EH (cell line): ENCODE data around the gene BATF.

Experiments
- DNase-seq: peaks from one replicate; pipeline ENCODE4 v3.0.0-alpha.2; 2015; ENCODE audit warnings: low read depth

BATF gene

GRCh38 chr14:75499084-75499875 lies 23.0 kb upstream of the BATF start:
- no peak for DNase-seq

GRCh38 chr14:75501080-75501479 lies 21.2 kb upstream of the BATF start:
- DNase-seq = no peak

- no peak for DNase-seq
These were observed 17.9 kb upstream of the BATF start for GRCh38 chr14:75504411-75504810.

GRCh38 chr14:75506930-75507329 lies 15.3 kb upstream of the BATF start:
- no peak for DNase-seq

GRCh38 chr14:75510547-75510946 lies 11.7 kb upstream of the BATF start:
- no peak for DNase-seq

GRCh38 chr14:75511201-75511600 lies 11.1 kb upstream of the BATF start:
- DNase-seq = no peak

- no peak for DNase-seq
These were observed 8.2 kb upstream of the BATF start for GRCh38 chr14:75513911-75514672.

- DNase-seq = peak; percentile 29
These were observed 7.3 kb upstream of the BATF start for GRCh38 chr14:75514673-75515628.

- no peak for DNase-seq
These were observed 6.7 kb upstream of the BATF start for GRCh38 chr14:75515629-75515996.

GRCh38 chr14:75518625-75519024 lies 3.6 kb upstream of the BATF start:
- DNase-seq = no peak

- no peak for DNase-seq
These were observed 2.9 kb upstream of the BATF start for GRCh38 chr14:75519394-75519793.

- peak; percentile 56 for DNase-seq
These were observed 2.2 kb upstream of the BATF start for GRCh38 chr14:75519826-75520728.

GRCh38 chr14:75520852-75521251 lies 1.4 kb upstream of the BATF start:
- DNase-seq = no peak

GRCh38 chr14:75521415-75522199 lies 662 bp upstream of the BATF start:
- no peak for DNase-seq

GRCh38 chr14:75522983-75523318 lies 682 bp downstream of the BATF start:
- no peak for DNase-seq

GRCh38 chr14:75523771-75524171 lies 1.5 kb downstream of the BATF start:
- DNase-seq = peak; percentile 45

- DNase-seq = no peak
These were observed 3.7 kb downstream of the BATF start for GRCh38 chr14:75525969-75526368.

- no peak for DNase-seq
These were observed 5.3 kb downstream of the BATF start for GRCh38 chr14:75527449-75528163.

GRCh38 chr14:75531256-75531655 lies 9.0 kb downstream of the BATF start:
- no peak for DNase-seq
